Measurements from ENCODE around the gene DYNC1H1. TPM values are rescaled to one million over a fixed set of nuclear protein-coding genes. Genes with fewer than 3 reads are reported as not detected.
"Not testable (repeated sequence)": the region's sequence is repeated elsewhere in the genome, so short reads cannot be mapped to it uniquely, and the experiment has no call there.

The DYNC1H1 gene
- total RNA-seq, 1 donor from 2014 or later: 413 TPM

GRCh38 chr14:102063109-102063807, 98.9 kb downstream of the DYNC1H1 start:
- peak; percentile 71 for TF ChIP-seq CTCF (conservative IDR thresholded peaks at IDR 0.05)
- peak overlapping the region; percentile 87 for H3K27ac Mint-ChIP-seq
- H3K36me3 Mint-ChIP-seq: no peaks in the 10 kb centered on the region
- no peaks in the 10 kb centered on the region for H3K9me3 Mint-ChIP-seq
- H3K4me3 Mint-ChIP-seq: no peak overlapping the region
- no peak for DNase-seq (ENCODE audit: extremely low spot score, unreplicated experiment)
- H3K27me3 Mint-ChIP-seq: no peaks in the 10 kb centered on the region
- H3K4me1 Mint-ChIP-seq (ENCODE audit: unreplicated experiment): peaks cover 11% of the 10 kb centered on the region

GRCh38 chr14:102063808-102064429, 99.5 kb downstream of the DYNC1H1 start:
- H3K36me3 Mint-ChIP-seq: no peaks in the 10 kb centered on the region
- peak overlapping the region; percentile 87 for H3K27ac Mint-ChIP-seq
- no peaks in the 10 kb centered on the region for H3K27me3 Mint-ChIP-seq
- H3K4me3 Mint-ChIP-seq: peak overlapping the region; percentile 37
- H3K4me1 Mint-ChIP-seq (ENCODE audit: unreplicated experiment): peaks cover 10% of the 10 kb centered on the region
- no peak for TF ChIP-seq CTCF (conservative IDR thresholded peaks at IDR 0.05)
- H3K9me3 Mint-ChIP-seq: no peaks in the 10 kb centered on the region
- DNase-seq (ENCODE audit: extremely low spot score, unreplicated experiment): no peak

- H3K4me1 Mint-ChIP-seq (ENCODE audit: unreplicated experiment); H3K27me3 Mint-ChIP-seq; H3K9me3 Mint-ChIP-seq; DNase-seq (ENCODE audit: extremely low spot score, unreplicated experiment); H3K36me3 Mint-ChIP-seq; H3K4me3 Mint-ChIP-seq: not testable (repeated sequence)
- peak overlapping the region; percentile 87 for H3K27ac Mint-ChIP-seq
Measured at GRCh38 chr14:102064590-102064989, 100.2 kb downstream of the DYNC1H1 start.

- no peak for TF ChIP-seq CTCF (conservative IDR thresholded peaks at IDR 0.05)
- Mint-ChIP-seq H3K27me3 (no peaks in the 10 kb centered on the region), H3K4me3 (no peak overlapping the region), H3K9me3 (no peaks in the 10 kb centered on the region), H3K27ac (no peak overlapping the region), H3K36me3 (no peaks in the 10 kb centered on the region), H3K4me1 (ENCODE audit: unreplicated experiment) (peaks cover 10% of the 10 kb centered on the region)
- DNase-seq (ENCODE audit: extremely low spot score, unreplicated experiment): no peak
Measured at GRCh38 chr14:102066041-102066451, 101.7 kb downstream of the DYNC1H1 start.

GRCh38 chr14:102071283-102071998, 107.1 kb downstream of the DYNC1H1 start:
- TF ChIP-seq CTCF (conservative IDR thresholded peaks at IDR 0.05): no peak
- no peak for DNase-seq (ENCODE audit: extremely low spot score, unreplicated experiment)
- H3K36me3 Mint-ChIP-seq: peaks cover 5% of the 10 kb centered on the region
- no peaks in the 10 kb centered on the region for H3K27me3 Mint-ChIP-seq
- H3K27ac Mint-ChIP-seq: peak overlapping the region; percentile 45
- peaks cover 12% of the 10 kb centered on the region for H3K4me1 Mint-ChIP-seq (ENCODE audit: unreplicated experiment)
- H3K9me3 Mint-ChIP-seq: peaks cover 5% of the 10 kb centered on the region
- no peak overlapping the region for H3K4me3 Mint-ChIP-seq

Measured in type B pancreatic cell (in vitro differentiated cells).